Pancreas (tissue), 10 donors: Measurements from ENCODE around the gene FARP1. TPM values are rescaled to one million over a fixed set of nuclear protein-coding genes. Genes with fewer than 3 reads are reported as not detected.

Experiments used
- ATAC-seq, 4 donors: fragments of 200-7000 bp; cut with Tn5 transposase; one replicate each; pipeline versions ENCODE4 v1.8.0 to v1.9.1; 2020; ENCODE audit warnings: mild to moderate bottlenecking in 4 of 4, moderate library complexity in 4 of 4
- DNase-seq, 6 donors: peaks; one replicate each; pipeline ENCODE4 v3.0.0-alpha.2; 2020
- FAIRE-seq: peaks from 2 replicates; lab custom pipeline; 2012; peaks lifted over from hg19 to GRCh38; lab: Jason Lieb, UNC
- H3K27ac ChIP-seq, 4 donors: fragments of 200-600 bp; sonication (generic); 1 replicate in 3 of 4; 2 replicates in 1 of 4; pipeline versions ENCODE4 v1.5.0 to v1.8.0; 2020
- H3K27me3 ChIP-seq, 4 donors: fragments of 200-600 bp; one replicate each; pipeline ENCODE4 v1.8.0; 2021
- H3K36me3 ChIP-seq, 3 donors: fragments of 200-600 bp; sonication (generic) in 1 of 3; one replicate each; pipeline versions ENCODE4 v1.5.0 to v1.8.0; 2020 to 2021
- H3K4me1 ChIP-seq, 3 donors: fragments of 200-600 bp; one replicate each; pipeline ENCODE4 v1.8.0; 2021
- H3K4me3 ChIP-seq, 4 donors: fragments of 200-600 bp; sonication (generic) in 2 of 4; one replicate each; pipeline versions ENCODE4 v1.5.0 to v1.8.0; 2020 to 2021
- H3K9me3 ChIP-seq, 4 donors: fragments of 200-600 bp; one replicate each; pipeline ENCODE4 v1.8.0; 2021
- CTCF ChIP-seq, 4 donors: fragments of 200-600 bp; sonication (generic) in 3 of 4; IDR thresholded peaks; one replicate each; pipeline versions ENCODE4 v1.5.0 to v1.8.0; 2021; ENCODE audit warnings: antibody characterized with exemption in 4 of 4
- WGBS, 2 donors: extraction: QIAGEN DNeasy Blood & Tissue Kit; methylation state at CpG; one replicate each; pipeline ENCODE4 v1.1.7; 2013; 5-methylcytosine and 5-hydroxymethylcytosine counted together
- intact Hi-C, 3 donors: fragments of 100-400 bp; cut with DNase I; formaldehyde crosslinking; loops; one replicate each; pipeline versions ENCODE4 v1.11.1 to v1.14.2; 2022
- polyA plus RNA-seq, 2 donors: library from polyadenylated mRNA; stranded (reverse); fragments of 200-250 nt; gene quantifications; one replicate each; pipeline ENCODE4 v1.2.3, GENCODE V29; 2013
- total RNA-seq, 6 donors: library from RNA; stranded (reverse); fragmentation: NEBNext Ultra II Directional in 4 of 6; extraction: Animal tissue kit (Norgen Biotek cat#: 25700) in 4 of 6; gene quantifications; one replicate each; pipeline versions ENCODE4 v1.2.1 to v1.2.4, GENCODE V29; 2021 to 2023
- donor health status: healthy with polysubstance abuse.
- donor health status: DM: no; HTN: no; CAD: no; lungs with moderate emphysema.
- donor health status: DM: no; HTN: no; CAD: no.
- donor health status: control.
- donor health status: control.
- donor health status: Bipolar disorder and iron deficiency.
- donor health status: DM: yes; HTN: yes; CAD: no.
- donor health status: DM: no; HTN: no; CAD: no.
- donor health status: DM: no; HTN: no; CAD: no.
- donor health status: DM: yes; HTN: yes; CAD: no.

FARP1 gene
- total and polyA plus RNA-seq, 8 donors = 30.8 to 95.1 (median 56.0) TPM

- intact Hi-C loops = loop anchor here in 2 of 3 donors (5.0 to 10.0 kb wide), 2 partner anchors 34 to 72 kb away; partner anchors contain the start of gene FARP1 (in 1 of the 2)
- FAIRE-seq (no peak), DNase-seq (no peak), ATAC-seq (no peak)
- peak overlapping the region in 1 of 4 donors; percentile 54 for H3K27ac ChIP-seq
- H3K36me3 ChIP-seq = no peaks in the 10 kb centered on the region
- no peaks in the 10 kb centered on the region for H3K9me3 ChIP-seq
- no peak overlapping the region for H3K4me3 ChIP-seq
- no peak for TF ChIP-seq CTCF (IDR thresholded peaks at IDR 0.05)
- WGBS, 2 donors = 48 to 57% methylated on average over 7 of the region's 7 CpGs
- no peaks in the 10 kb centered on the region for H3K27me3 ChIP-seq
- peaks cover 37 to 45% (median 39%) of the 10 kb centered on the region in 3 donors for H3K4me1 ChIP-seq
Measured at GRCh38 chr13:98216711-98217285, 73.9 kb downstream of the FARP1 start.

DNA sequence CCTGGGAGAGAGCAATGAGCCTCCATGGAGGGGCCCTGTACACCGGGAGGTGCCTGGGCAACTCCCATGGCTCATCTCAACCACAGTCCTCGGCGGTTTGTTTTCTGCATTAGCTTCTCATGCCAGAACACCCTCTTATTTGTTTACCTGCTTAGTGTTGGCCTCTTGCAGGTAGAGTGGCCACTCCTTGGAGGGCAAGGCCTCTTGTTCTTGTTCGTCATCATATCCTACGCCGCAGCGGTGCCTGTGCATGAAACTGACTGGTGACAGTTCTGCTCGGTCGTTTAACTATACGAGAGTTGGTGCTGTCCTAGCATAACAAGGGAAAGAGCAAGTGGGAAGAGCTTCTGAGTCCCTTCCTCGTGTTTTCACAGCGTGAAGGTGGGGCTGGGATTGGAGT, 74.7 kb downstream of the FARP1 start:
- FAIRE-seq (no peak), DNase-seq (no peak), ATAC-seq (no peak)
- TF ChIP-seq CTCF (IDR thresholded peaks at IDR 0.05) = no peak
- Histone ChIP-seq H3K27me3 (no peaks in the 10 kb centered on the region), H3K9me3 (no peaks in the 10 kb centered on the region), H3K4me1 (peaks cover 42 to 48% (median 45%) of the 10 kb centered on the region in 3 donors), H3K27ac (no peak overlapping the region), H3K36me3 (no peaks in the 10 kb centered on the region), H3K4me3 (no peak overlapping the region)
- WGBS, 2 donors = 92 to 95% methylated on average over 12 of the region's 12 CpGs
- intact Hi-C loops = loop anchor here in 2 of 3 donors (5.0 to 10.0 kb wide), 2 partner anchors 35 to 73 kb away; partner anchors contain the start of gene FARP1 (in 1 of the 2)

GRCh38 chr13:98219685-98220084, 76.8 kb downstream of the FARP1 start:
- Histone ChIP-seq H3K4me1 (peaks cover 46 to 66% (median 59%) of the 10 kb centered on the region in 3 donors), H3K27ac (peak overlapping the region; percentile 7 to 78 (median 66)), H3K4me3 (no peak overlapping the region), H3K36me3 (no peaks in the 10 kb centered on the region), H3K27me3 (no peaks in the 10 kb centered on the region), H3K9me3 (no peaks in the 10 kb centered on the region)
- TF ChIP-seq CTCF (IDR thresholded peaks at IDR 0.05) = no peak
- DNase-seq (no peak), FAIRE-seq (no peak), ATAC-seq (no peak)
- WGBS, 2 donors = 65 to 79% methylated on average over 6 of the region's 6 CpGs
- intact Hi-C loops = loop anchor here in 2 of 3 donors (5.0 to 10.0 kb wide), 2 partner anchors 37 to 75 kb away; partner anchors contain the start of gene FARP1 (in 1 of the 2)

DNA sequence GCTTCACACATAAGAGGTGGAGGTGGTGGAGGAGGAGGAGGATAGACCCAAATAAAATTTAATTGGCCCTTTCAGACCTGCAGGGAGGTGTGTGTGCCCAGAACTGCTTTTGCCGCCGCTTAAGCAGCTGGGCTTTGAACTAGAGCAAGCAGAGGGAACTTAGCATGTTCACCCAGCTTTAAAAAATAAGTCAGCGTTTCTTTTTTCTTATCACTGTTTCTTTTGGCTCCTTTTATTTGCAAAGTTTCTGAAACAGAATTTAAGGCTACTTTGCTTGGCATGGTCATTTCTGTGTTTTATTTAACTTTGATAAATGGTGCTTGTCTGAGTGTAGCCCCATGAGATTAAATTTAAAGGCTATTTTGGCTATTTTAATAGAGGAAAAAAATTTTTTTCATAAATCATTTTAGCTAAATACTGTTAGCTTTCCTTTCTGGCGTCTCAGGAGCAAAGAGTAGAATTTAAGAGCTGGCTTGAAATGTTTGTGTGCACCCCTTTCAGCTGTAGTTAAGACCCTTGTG, 77.4 kb downstream of the FARP1 start:
- TF ChIP-seq CTCF (IDR thresholded peaks at IDR 0.05) = no peak
- intact Hi-C loops = no loop called here
- peaks cover 45 to 62% (median 54%) of the 10 kb centered on the region in 3 donors for H3K4me1 ChIP-seq
- H3K27ac ChIP-seq = peak overlapping the region; percentile 7 to 78 (median 66)
- no peaks in the 10 kb centered on the region for H3K9me3 ChIP-seq
- no peaks in the 10 kb centered on the region for H3K27me3 ChIP-seq
- ATAC-seq (peak in 3 of 4 donors; percentile 15 to 35 (median 26)), DNase-seq (peak in 1 of 6 donors; percentile 21), FAIRE-seq (no peak)
- WGBS, 2 donors = 11 to 13% methylated on average over 4 of the region's 4 CpGs
- H3K4me3 ChIP-seq = no peak overlapping the region
- H3K36me3 ChIP-seq = no peaks in the 10 kb centered on the region

GRCh38 chr13:98221234-98221633, 78.3 kb downstream of the FARP1 start:
- Histone ChIP-seq H3K27ac (peak overlapping the region; percentile 17 to 78 (median 66)), H3K4me1 (peaks cover 41 to 55% (median 47%) of the 10 kb centered on the region in 3 donors), H3K36me3 (no peaks in the 10 kb centered on the region), H3K4me3 (no peak overlapping the region), H3K27me3 (no peaks in the 10 kb centered on the region), H3K9me3 (no peaks in the 10 kb centered on the region)
- DNase-seq = no peak
- no peak for ATAC-seq
- no peak for TF ChIP-seq CTCF (IDR thresholded peaks at IDR 0.05)
- intact Hi-C loops = no loop called here
- WGBS, 2 donors = 83% methylated on average over 6 of the region's 6 CpGs
- no peak for FAIRE-seq
